ENCODE data around the gene MAN1A1.

The MAN1A1 gene

DNA sequence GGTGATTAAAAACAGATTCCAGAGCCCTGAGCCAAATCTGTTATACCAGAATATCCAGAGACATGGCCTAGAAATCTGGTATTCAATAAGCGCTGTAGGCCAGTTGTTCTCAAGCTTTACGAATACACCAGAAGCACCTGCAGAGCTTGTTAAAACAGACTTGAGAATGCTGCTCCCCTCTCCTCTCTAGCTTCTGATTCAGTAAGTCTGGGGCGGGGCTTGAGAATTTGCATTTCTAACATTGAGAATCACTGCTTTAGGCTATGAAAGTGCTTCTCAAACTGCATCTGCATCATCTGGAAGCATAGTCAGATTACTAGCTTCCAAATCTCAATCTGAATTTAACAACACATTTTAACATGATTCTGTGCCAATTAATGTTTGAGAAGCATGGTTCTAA lies 20.5 kb upstream of the MAN1A1 start:
- TF ChIP-seq, protein P1, sequence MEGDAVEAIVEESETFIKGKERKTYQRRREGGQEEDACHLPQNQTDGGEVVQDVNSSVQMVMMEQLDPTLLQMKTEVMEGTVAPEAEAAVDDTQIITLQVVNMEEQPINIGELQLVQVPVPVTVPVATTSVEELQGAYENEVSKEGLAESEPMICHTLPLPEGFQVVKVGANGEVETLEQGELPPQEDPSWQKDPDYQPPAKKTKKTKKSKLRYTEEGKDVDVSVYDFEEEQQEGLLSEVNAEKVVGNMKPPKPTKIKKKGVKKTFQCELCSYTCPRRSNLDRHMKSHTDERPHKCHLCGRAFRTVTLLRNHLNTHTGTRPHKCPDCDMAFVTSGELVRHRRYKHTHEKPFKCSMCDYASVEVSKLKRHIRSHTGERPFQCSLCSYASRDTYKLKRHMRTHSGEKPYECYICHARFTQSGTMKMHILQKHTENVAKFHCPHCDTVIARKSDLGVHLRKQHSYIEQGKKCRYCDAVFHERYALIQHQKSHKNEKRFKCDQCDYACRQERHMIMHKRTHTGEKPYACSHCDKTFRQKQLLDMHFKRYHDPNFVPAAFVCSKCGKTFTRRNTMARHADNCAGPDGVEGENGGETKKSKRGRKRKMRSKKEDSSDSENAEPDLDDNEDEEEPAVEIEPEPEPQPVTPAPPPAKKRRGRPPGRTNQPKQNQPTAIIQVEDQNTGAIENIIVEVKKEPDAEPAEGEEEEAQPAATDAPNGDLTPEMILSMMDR (IDR thresholded peaks at IDR 0.05; ENCODE audit: borderline replicate concordance, insufficient read depth, low read depth, low read length): no peak
- no peak overlapping the region for H3K4me3 ChIP-seq (ENCODE audit: low read depth, low read length)

DNA sequence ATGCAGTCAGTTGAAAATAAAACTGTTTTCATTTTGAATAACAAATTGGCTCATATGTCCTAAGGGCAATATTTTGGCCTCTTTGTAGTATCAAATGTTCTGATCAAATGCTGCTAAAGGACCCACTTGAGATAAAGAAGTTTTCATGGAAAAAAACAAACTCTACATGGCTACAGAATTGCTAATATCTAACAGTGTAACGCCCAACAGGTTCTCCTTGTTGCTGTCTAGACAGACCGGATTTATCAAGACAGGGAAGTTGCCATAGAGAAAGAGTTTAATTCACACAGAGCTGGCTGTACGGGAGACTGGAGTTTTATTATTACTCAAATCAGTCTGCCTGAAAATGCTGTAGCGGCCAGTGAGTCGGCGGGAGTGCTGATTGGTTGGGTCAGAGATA lies 19.4 kb upstream of the MAN1A1 start:
- no peak overlapping the region for H3K4me3 ChIP-seq (ENCODE audit: low read depth, low read length)
- TF ChIP-seq, protein P1 (IDR thresholded peaks at IDR 0.05; ENCODE audit: borderline replicate concordance, insufficient read depth, low read depth, low read length): no peak

DNA sequence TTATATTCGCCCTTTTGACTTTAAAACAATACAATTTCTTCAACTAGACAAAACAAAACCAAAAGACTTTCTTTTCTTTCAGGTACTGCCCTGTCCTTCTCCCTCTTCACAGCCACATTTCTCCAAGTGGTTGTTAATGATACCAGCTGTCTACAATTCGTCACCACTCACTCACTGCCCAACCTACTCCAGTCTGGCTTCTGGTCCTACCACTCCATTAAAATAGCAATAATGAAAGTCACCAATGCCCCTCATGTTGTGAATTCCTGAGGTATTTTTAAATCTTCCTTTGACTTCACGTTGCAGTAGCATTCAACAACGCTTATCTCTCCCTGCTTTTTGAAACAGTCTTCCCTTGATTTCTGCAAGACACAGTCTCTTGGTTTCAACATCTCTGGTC lies 11.6 kb upstream of the MAN1A1 start:
- TF ChIP-seq, protein P1 (IDR thresholded peaks at IDR 0.05; ENCODE audit: borderline replicate concordance, insufficient read depth, low read depth, low read length): no peak
- H3K4me3 ChIP-seq (ENCODE audit: low read depth, low read length): no peak overlapping the region

DNA sequence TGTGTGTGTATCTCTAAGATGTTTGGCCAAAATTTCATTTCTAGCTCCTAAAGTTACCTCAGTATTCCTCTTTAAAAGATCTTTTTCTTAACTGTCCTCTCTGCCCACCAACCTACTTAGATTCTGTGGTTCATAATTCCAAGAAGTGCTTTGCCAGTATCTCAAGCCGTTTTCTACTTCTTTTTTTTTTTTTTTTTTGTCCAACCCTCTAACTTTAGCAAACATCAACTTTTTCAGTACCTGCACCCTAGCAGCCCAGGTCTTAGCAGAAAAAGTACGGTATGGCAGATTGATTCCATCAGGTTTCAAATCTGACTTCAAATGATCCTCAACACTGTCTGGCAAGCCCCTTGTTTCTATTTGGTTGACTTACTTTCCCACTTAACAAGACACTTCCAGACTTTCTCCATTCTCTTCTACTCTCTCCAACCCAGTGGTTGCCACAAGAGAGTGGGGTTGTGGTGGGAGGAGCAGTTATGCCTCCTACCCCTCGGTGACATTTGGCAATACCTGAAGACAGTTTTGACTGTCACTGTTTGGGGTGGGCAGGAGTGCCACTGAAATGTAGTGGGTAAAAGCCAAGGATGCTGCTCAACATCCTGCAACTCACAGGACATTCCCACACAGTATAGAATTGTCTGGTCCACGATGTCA lies 10.8 kb upstream of the MAN1A1 start:
- H3K4me3 ChIP-seq (ENCODE audit: low read depth, low read length): no peak overlapping the region
- TF ChIP-seq, protein P1 (IDR thresholded peaks at IDR 0.05; ENCODE audit: borderline replicate concordance, insufficient read depth, low read depth, low read length): no peak

DNA sequence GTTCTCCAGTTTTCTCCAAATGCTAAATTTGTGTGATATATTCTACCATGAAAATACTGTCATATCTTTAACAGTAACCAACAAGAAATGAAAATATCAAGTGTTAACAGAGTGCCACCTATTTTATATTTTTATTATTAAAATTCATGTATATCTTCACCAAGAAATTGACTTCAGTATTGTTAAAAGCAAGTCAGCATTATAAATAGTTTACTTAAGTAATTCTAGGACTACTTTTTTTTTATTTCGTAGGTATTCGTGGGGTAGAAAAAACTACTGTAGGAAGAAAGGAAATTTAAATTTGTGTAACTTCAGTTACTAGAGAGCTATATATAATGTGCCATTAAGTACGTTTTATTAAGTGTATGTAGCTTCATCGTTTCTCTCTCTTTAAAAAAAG lies 6.3 kb upstream of the MAN1A1 start:
- no peak overlapping the region for H3K4me3 ChIP-seq (ENCODE audit: low read depth, low read length)
- TF ChIP-seq, protein P1 (IDR thresholded peaks at IDR 0.05; ENCODE audit: borderline replicate concordance, insufficient read depth, low read depth, low read length): no peak

DNA sequence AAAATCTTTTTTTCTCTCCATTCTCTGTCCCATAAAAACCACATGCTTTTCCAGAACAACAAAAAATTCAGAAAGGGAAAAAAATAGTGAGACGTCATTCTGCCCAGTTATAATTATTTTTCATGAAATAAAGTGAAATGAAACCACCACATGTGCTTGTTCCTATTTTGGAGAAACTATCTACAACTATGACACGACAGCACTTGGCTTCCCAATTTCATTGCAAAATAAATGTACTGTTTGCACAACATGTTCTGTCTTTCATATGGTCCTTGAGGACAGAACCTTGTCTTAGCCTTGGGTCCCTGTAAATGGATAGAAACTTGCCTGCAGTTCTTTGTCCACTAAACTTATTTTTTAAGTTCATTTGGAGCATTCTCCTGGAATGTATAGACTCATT lies 5.6 kb upstream of the MAN1A1 start:
- H3K4me3 ChIP-seq (ENCODE audit: low read depth, low read length): no peak overlapping the region
- TF ChIP-seq, protein P1 (IDR thresholded peaks at IDR 0.05; ENCODE audit: borderline replicate concordance, insufficient read depth, low read depth, low read length): no peak

DNA sequence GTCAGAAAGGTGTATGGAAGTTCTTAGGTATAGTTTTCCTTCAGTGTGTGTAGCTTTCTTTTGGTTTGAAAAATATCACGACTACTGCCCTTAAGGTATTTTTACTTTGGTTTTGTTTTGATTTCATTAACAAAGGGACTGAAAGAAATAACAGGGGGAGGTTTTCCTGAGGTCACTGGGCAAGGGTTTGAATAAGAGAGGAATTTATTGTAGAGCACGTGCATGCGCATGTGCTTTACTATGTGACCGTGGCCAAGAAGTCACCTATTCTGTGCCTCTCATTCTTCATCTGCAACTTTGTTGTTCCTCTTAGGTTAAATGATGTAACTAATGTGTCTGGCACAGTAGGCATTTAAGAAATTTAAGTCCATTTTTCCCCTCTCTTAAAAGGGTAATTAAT lies 4.1 kb upstream of the MAN1A1 start:
- TF ChIP-seq, protein P1 (IDR thresholded peaks at IDR 0.05; ENCODE audit: borderline replicate concordance, insufficient read depth, low read depth, low read length): no peak
- H3K4me3 ChIP-seq (ENCODE audit: low read depth, low read length): no peak overlapping the region
